HG02588 (cell line): Measurements from ENCODE around the gene ABHD16B.
"Not testable (repeated sequence)": the region's sequence is repeated elsewhere in the genome, so short reads cannot be mapped to it uniquely, and the experiment has no call there.

Experiments used
- ATAC-seq: cut with Tn5 transposase; IDR thresholded peaks from one replicate; pipeline ENCODE4 v1.9.1; 2021; ENCODE audit warnings: mild to moderate bottlenecking, moderate library complexity; ENCODE audit not compliant: unreplicated experiment

The ABHD16B gene

DNA sequence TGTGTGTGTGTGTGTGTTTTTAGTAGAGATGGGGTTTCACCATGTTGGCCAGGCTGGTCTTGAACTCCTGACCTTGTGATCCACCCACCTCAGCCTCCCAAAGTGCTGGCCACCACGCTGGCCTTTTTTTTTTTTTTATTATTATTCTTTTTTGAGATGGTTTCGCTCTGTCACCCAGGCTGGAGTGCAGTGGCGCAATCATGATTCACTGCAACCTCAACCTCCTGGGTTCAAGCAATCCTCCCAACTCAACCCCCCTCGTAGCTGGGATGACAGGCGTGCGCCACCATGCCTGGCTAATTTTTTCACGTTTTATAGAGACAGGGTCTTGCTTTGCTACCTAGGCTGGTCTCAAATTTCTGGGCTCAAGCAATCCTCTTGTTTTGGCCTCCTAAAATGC lies 12.9 kb downstream of the ABHD16B start:
- not testable (repeated sequence) for ATAC-seq

GRCh38 chr20:63876489-63877036 lies 15.3 kb downstream of the ABHD16B start:
- no peak for ATAC-seq

GRCh38 chr20:63877755-63878470 lies 16.6 kb downstream of the ABHD16B start:
- ATAC-seq: no peak

DNA sequence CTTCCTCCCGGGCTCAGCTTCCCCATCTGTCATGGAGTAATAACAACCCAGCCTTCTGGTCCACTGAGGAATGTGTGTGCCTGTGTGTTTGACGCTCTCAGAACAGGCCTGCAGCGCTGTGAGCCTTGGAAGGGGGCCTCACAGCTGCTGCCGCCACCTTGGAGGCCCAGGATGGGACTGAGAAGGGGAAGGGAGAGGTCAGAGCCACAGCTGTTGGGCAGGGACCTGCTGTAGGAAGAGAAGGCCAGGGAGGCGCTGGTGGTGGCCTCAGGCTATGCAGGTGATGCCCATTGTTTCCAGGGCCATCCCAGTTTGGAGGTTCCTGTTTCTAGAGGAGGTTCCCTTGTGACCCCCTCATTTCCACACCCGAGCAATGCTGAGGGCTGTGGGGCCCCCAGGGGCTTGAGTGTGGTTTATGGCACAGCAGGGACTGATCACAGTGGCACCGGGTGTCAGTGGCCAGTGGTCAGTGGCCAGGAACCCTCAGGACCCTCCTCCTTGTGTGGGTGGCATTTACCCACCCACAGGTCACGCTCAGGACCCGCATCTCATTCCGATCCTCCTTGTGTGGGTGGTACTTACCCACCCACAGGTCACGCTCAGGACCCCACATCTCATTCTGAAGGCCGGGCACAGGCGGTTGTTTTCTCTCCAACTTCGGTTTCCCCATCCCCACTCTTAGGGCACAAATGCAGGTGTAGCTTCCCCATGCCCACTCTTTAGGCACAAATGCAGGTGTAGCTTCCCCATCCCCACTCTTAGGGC lies 17.8 kb downstream of the ABHD16B start:
- ATAC-seq: no peak

DNA sequence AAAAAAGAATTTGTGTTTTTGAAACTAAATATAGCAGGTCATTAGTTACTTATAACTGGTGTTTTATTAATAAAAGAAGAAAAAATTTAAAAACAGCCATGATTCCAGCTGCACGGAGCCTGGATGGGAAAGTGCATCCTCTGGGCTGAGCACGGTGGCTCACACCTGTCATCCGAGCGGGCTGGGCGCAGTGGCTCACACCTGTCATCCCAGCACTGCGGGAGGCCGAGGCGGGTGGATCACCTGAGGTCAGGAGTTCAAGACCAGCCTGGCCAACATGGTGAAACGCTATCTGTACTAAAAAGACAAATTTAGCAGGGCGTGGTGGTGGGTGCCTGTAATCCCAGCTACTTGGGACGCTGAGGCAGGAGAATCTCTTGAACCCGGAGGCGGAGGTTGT lies 19.6 kb downstream of the ABHD16B start:
- not testable (repeated sequence) for ATAC-seq

GRCh38 chr20:63881451-63882226 lies 20.3 kb downstream of the ABHD16B start:
- no peak for ATAC-seq

DNA sequence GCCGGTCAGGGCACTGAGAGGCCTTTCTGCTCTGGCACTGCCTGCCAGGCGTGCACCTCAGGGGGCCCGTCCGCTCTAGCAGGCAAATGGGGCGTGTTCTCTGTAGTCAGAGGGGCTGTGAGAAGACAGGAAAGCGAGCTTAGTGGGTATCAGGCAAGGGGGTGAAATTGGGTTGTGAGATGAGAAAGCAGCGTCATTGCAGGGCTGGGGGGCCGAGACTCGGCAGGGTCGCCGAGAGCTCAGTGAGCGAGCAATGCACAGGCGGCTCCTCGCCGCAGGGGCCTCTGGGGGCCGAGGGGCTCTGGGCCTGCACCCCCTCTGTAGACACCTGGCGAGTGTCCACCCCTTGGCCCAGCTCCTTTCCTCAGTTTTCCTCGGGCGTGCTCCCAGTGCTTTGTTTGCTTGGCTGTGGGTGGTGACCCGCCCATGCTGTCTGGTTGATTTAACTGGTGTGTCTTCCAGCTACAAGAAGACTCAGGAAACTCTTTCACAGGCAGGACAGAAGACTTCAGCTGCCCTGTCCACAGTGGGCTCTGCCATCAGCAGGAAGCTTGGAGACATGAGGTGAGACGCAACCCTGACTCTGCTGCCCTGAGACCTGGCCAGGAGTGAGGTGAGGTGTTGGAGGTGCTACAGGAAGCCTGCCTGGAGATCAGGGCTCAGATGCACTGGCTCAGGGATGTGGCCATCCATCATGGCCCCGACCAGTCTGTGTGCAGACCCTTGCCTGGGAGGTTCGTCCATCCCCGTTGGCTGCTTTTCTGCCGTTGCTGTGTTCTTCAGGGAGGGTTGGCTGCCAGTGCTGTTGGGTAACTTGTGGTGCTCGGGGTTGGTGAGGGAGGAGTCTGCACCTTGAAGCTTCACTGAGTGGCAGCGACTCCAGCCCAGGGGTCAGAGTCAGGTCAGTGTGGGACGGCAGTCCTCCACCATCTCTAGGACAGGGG lies 21.2 kb downstream of the ABHD16B start:
- ATAC-seq: no peak

DNA sequence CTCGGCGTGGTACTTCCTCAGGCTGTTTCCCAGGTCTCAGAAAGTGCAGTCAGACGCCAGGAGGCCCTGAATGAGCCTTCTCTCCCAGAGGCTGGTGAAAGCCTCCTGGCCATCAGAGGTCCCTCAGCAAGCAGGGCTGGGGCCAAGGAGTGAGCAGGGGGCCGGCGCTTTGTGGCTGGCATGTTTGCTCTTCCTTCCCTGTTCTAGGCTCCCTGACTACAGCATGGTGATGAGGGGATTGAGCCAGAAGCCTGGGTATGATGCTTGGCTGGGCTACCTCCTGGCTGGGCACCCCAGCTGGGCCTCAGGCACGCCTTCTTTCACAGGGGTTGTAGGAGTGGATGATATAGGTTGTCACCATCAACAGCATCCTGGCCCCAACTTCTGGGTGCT lies 21.9 kb downstream of the ABHD16B start:
- ATAC-seq: no peak

GRCh38 chr20:63884506-63885263 lies 23.4 kb downstream of the ABHD16B start:
- ATAC-seq: no peak

DNA sequence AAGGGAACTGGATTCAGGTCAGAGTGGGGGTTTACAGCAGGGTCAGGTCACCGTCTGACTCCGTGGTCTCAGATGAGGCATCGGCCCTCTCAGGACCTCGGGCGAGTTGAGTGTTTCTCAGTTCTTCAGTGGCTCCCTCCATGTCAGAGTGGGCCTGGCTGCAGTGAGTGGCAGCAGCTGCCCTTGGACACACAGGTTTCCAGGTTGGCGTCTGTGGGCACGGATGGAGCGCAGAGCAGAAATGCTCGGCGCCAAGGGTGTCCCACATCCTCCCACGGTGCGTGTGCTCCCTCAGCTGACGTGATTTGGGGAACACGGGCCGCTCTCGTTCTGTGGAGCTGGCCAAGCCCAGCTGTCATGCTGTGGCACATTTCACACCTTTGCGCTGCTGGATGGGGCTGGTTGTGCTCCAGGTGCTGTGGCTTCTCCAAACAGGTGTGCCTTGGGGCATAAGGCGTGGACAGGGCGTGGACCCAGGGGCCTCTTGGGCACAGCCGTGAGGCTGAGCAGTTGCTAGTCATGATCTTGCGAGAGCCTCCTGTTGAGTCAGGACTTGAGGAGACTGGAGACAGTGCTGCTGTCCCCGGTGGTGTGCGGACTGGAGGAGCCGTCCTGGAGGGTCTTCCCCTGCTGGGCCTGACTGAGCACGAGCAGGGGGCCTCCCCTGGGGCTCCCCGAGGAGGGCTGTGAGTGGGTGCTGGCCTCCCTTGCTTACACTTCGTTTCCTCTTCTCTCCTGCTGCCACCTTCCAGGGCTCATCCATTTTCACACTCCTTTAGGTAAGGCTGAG lies 24.2 kb downstream of the ABHD16B start:
- ATAC-seq: no peak

GRCh38 chr20:63886054-63886419 lies 24.7 kb downstream of the ABHD16B start:
- ATAC-seq: no peak

GRCh38 chr20:63886921-63887320 lies 25.6 kb downstream of the ABHD16B start:
- ATAC-seq: no peak

DNA sequence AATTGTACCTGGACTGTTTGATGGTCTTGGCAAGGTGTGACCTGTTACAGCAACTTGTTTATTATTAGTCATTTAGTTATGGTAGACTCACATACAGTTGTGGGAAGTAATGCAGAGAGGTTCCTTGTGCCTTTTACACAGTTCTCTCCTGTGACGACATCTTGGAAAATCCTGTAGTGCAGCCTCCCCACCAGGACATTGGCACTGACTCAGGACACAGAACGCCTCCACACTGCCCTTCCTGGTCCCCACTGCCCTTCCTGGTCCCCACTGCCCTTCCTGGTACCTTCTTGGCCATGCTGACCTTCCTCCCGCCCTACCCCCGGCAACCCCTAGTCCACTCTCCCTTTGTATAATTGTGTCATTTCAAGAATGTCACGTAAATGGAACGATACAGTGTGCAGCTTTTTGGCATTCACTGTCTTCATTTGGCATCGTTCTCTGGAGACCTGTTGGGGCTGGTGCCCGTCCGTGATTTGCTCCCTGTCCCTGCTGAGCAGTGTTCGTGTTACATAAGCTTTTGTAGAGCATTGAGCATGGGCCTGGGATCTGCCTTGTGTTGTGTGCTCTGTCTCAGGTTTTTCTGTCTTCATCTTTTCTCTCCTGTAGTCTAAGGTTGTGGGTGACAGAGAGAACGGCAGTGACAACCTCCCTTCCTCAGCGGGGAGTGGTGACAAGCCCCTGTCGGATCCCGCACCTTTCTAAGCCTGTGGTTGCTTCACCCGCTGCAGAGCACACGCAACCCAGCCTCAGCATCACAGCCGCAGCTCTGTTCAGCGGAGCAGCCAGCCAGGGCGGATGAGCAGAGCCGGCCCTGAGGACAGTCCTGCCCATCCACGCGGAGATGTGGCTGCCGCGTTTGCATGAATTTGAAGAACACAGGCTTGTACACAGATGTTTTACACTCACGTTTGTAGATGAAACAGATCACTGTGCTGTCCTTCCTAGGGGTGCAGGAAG lies 28.2 kb downstream of the ABHD16B start:
- ATAC-seq: no peak

GRCh38 chr20:63890201-63890576 lies 28.9 kb downstream of the ABHD16B start:
- ATAC-seq: no peak

- ATAC-seq: no peak
Observed at GRCh38 chr20:63890616-63891015, 29.3 kb downstream of the ABHD16B start.

GRCh38 chr20:63891061-63892002 lies 30.0 kb downstream of the ABHD16B start:
- ATAC-seq: no peak

DNA sequence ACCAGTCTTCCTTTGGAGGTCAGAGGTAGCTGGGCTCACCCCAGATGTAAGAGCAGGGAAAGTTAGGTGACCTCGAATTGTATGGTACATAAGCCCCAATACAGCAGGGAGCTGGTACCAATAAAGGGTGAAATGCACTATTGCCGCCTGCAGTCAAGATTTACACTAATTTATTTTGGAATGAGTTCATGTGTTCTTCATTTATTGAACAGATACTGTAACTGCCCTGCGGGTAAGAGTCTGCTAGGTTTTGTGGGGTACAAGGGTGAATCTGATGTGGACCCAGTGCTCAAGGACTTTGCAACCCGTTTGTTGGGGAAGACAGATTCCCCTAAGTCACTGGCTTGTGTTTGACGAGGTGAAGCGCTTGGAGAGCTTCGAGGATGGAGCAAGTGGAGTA lies 31.1 kb downstream of the ABHD16B start:
- no peak for ATAC-seq
